ENCODE results near the gene MRPL12. TPM values are rescaled to one million over a fixed set of nuclear protein-coding genes. Genes with fewer than 3 reads are reported as not detected.

Gene MRPL12
- total RNA-seq, 2 donors from 2014 or later = 17.1 to 45.8 TPM

GRCh38 chr17:81687770-81688541, 15.2 kb upstream of the MRPL12 start:
- intact Hi-C loops (cut with DNase I) = no loop called here
- Histone ChIP-seq H3K9me3 (no peaks in the 10 kb centered on the region), H3K4me3 (no peak overlapping the region), H3K36me3 (replicated peaks in 1 of 2; ENCODE audit: insufficient read depth in 1 of 2, low read depth in 2 of 2) (peaks cover 0 to 25% of the 10 kb centered on the region in 2 donors), H3K27ac (no peak overlapping the region), H3K27me3 (no peaks in the 10 kb centered on the region), H3K4me1 (peaks cover 16% of the 10 kb centered on the region)
- TF ChIP-seq POLR2A (IDR thresholded peaks at IDR 0.05) (no peak), CTCF (IDR thresholded peaks at IDR 0.05) (no peak)
- 95 to 97% methylated on average over 6 to 35 of the region's 41 CpGs for WGBS, 2 donors
- no peak for DNase-seq
- ATAC-seq = no peak

DNA sequence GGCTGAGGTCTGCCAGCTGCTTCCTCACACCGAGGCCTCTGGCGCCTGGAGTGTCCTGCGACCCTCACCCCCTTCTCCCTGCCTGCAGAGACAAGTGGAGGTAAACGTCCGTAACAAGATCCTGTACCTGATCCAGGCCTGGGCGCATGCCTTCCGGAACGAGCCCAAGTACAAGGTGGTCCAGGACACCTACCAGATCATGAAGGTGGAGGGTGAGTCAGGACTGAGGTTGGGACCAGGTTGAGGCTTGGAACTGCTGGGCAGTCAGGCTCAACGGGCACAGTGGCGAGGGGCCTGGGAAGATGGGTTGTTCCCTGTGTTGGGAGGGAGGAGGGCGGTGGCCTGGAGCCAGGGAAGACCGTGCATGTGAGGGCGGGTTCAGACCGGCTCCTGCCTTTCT, 14.6 kb upstream of the MRPL12 start:
- H3K27ac ChIP-seq = no peak overlapping the region
- no peaks in the 10 kb centered on the region for H3K9me3 ChIP-seq
- no peaks in the 10 kb centered on the region for H3K27me3 ChIP-seq
- peaks cover 0 to 25% of the 10 kb centered on the region in 2 donors for H3K36me3 ChIP-seq (replicated peaks in 1 of 2; ENCODE audit: insufficient read depth in 1 of 2, low read depth in 2 of 2)
- 88 to 92% methylated on average over 10 to 14 of the region's 14 CpGs for WGBS, 2 donors
- H3K4me3 ChIP-seq = no peak overlapping the region
- intact Hi-C loops (cut with DNase I) = no loop called here
- peaks cover 16% of the 10 kb centered on the region for H3K4me1 ChIP-seq
- no peak for DNase-seq
- TF ChIP-seq CTCF (IDR thresholded peaks at IDR 0.05) (no peak), POLR2A (IDR thresholded peaks at IDR 0.05) (no peak)
- ATAC-seq = no peak

DNA sequence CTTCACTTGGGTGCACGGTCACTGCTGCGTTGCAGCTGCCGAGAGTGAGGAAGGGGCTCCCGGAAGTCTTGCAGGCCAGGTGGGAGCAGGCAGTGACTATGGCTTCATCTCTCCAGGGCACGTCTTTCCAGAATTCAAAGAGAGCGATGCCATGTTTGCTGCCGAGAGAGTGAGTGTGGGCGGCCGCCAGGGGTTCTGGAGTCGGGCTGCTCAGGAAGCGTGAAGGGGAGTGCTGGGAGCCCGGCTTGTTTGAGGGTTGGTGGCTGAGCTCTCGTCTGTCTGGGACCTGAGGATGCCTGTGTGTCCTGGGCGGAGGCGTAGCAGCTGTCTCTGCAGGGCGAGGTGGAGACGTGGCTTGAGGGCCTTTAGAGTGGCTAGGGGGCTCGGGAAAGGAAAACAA, 13.1 kb upstream of the MRPL12 start:
- no peak overlapping the region for H3K4me3 ChIP-seq
- ATAC-seq (no peak), DNase-seq (no peak)
- H3K4me1 ChIP-seq = peaks cover 8% of the 10 kb centered on the region
- TF ChIP-seq POLR2A (IDR thresholded peaks at IDR 0.05) (no peak), CTCF (IDR thresholded peaks at IDR 0.05) (no peak)
- H3K36me3 ChIP-seq (replicated peaks in 1 of 2; ENCODE audit: insufficient read depth in 1 of 2, low read depth in 2 of 2) = peaks cover 0 to 36% of the 10 kb centered on the region in 2 donors
- intact Hi-C loops (cut with DNase I) = loop anchor here (10.0 kb wide), 1 partner anchor 415 kb away; no protein-coding TSS in a partner anchor
- no peaks in the 10 kb centered on the region for H3K9me3 ChIP-seq
- 89 to 92% methylated on average over 14 to 18 of the region's 18 CpGs for WGBS, 2 donors
- no peaks in the 10 kb centered on the region for H3K27me3 ChIP-seq
- H3K27ac ChIP-seq = no peak overlapping the region

DNA sequence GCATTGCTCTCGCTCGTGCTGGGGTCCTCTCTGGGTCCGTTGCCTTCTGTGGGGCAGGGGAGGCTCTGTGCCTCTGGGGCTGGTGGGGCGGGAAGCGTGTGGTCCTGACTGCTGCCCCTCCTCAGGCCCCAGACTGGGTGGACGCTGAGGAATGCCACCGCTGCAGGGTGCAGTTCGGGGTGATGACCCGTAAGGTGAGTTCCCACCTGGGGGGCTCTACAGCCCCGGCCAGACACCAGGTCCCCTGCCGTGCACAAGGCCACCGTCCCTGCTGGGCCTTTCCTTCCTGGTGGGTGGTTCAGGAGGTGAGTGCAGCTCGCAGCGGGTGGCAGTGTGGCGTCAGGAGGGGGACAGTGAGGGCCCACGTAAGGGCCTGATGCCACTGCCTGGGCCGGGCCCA, 12.6 kb upstream of the MRPL12 start:
- TF ChIP-seq POLR2A (IDR thresholded peaks at IDR 0.05) (no peak), CTCF (IDR thresholded peaks at IDR 0.05) (no peak)
- no peak overlapping the region for H3K27ac ChIP-seq
- ATAC-seq = no peak
- H3K36me3 ChIP-seq (replicated peaks in 1 of 2; ENCODE audit: insufficient read depth in 1 of 2, low read depth in 2 of 2) = peaks cover 0 to 40% of the 10 kb centered on the region in 2 donors
- no peak overlapping the region for H3K4me3 ChIP-seq
- no peaks in the 10 kb centered on the region for H3K27me3 ChIP-seq
- WGBS, 2 donors = 88% methylated on average over 17 of the region's 17 CpGs; no CpG with 5 or more reads in 1 of the 2 donors
- peaks cover 3% of the 10 kb centered on the region for H3K4me1 ChIP-seq
- no peak for DNase-seq
- H3K9me3 ChIP-seq = no peaks in the 10 kb centered on the region
- intact Hi-C loops (cut with DNase I) = loop anchor here (10.0 kb wide), 1 partner anchor 416 kb away; no protein-coding TSS in a partner anchor
